Putamen (tissue), 1 donor: Measurements from ENCODE around the gene SLAIN2.
A peak's percentile ranks its signal among the peaks of the same experiment; 100 is the strongest.
"Not testable (repeated sequence)": the region's sequence is repeated elsewhere in the genome, so short reads cannot be mapped to it uniquely, and the experiment has no call there.

Experiments used
- DNase-seq: peaks from one replicate; pipeline ENCODE4 v3.0.0-alpha.2; 2016; ENCODE audit warnings: low spot score

SLAIN2 gene

GRCh38 chr4:48340965-48341775, at the start of gene SLAIN2:
Gene SLAIN2 (plus strand): TSS chr4:48341529. CDS start chr4:48341740, 211 bp downstream.
- DNase-seq, result peak; percentile 96

- not testable (repeated sequence) for DNase-seq
Observed at GRCh38 chr4:48292218-48292790, 49.0 kb upstream of the SLAIN2 start.

- no peak for DNase-seq
Observed at GRCh38 chr4:48295116-48295515, 46.2 kb upstream of the SLAIN2 start.

- no peak for DNase-seq
Observed at GRCh38 chr4:48296365-48296764, 45.0 kb upstream of the SLAIN2 start.

- no peak for DNase-seq
Observed at GRCh38 chr4:48297256-48297846, 44.0 kb upstream of the SLAIN2 start.

- no peak for DNase-seq
Observed at GRCh38 chr4:48299560-48299959, 41.8 kb upstream of the SLAIN2 start.

- no peak for DNase-seq
Observed at GRCh38 chr4:48300004-48300403, 41.3 kb upstream of the SLAIN2 start.

GRCh38 chr4:48305508-48305907, 35.8 kb upstream of the SLAIN2 start:
- DNase-seq, result no peak

- DNase-seq, result no peak
Observed at GRCh38 chr4:48307528-48307927, 33.8 kb upstream of the SLAIN2 start.

- DNase-seq, result no peak
Observed at GRCh38 chr4:48308901-48309300, 32.4 kb upstream of the SLAIN2 start.

- DNase-seq, result no peak
Observed at GRCh38 chr4:48311896-48312295, 29.4 kb upstream of the SLAIN2 start.

- DNase-seq, result not testable (repeated sequence)
Observed at GRCh38 chr4:48314746-48315145, 26.6 kb upstream of the SLAIN2 start.

- DNase-seq, result peak; percentile 7
Observed at GRCh38 chr4:48315728-48316630, 25.4 kb upstream of the SLAIN2 start.

- no peak for DNase-seq
Observed at GRCh38 chr4:48321312-48321711, 20.0 kb upstream of the SLAIN2 start.

- no peak for DNase-seq
Observed at GRCh38 chr4:48322063-48322462, 19.3 kb upstream of the SLAIN2 start.

GRCh38 chr4:48324281-48324680, 17.0 kb upstream of the SLAIN2 start:
- no peak for DNase-seq

GRCh38 chr4:48329193-48329592, 12.1 kb upstream of the SLAIN2 start:
- no peak for DNase-seq

- no peak for DNase-seq
Observed at GRCh38 chr4:48329976-48330375, 11.4 kb upstream of the SLAIN2 start.

- DNase-seq, result no peak
Observed at GRCh38 chr4:48331577-48332330, 9.6 kb upstream of the SLAIN2 start.

- no peak for DNase-seq
Observed at GRCh38 chr4:48332661-48333060, 8.7 kb upstream of the SLAIN2 start.

- DNase-seq, result no peak
Observed at GRCh38 chr4:48333587-48333986, 7.7 kb upstream of the SLAIN2 start.
